ENCODE data around the gene TMTC2.

DNA sequence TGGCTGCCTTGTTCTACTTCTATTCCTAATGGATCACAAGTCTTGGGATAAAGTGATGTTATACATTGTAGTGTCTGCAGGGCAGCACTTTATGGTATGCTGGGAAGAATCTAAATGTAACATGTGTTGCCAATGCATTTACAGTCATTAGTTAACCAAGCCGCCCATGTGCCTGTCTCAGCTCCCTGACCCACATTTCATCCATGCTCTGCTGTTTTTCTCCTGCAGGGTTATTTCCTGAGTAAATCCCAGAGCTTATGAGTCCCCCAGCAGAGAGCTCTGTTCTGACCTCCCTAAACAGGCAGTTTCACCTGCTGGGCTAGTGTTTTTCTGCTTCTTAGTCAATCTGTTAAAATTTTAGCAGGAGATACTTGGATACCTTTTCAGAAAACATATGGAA is 4.4 kb upstream of the TMTC2 start:
- TF ChIP-seq POLR2A (IDR thresholded peaks at IDR 0.05; ENCODE audit: low read length) = no peak
- TF ChIP-seq GATA1 (IDR thresholded peaks at IDR 0.05; ENCODE audit: low read depth, low read length) = no peak
